Neural progenitor cell (in vitro differentiated cells): ENCODE data around the gene PUSL1. TPM values are rescaled to one million over a fixed set of nuclear protein-coding genes. Genes with fewer than 3 reads are reported as not detected.
A peak's percentile ranks its signal among the peaks of the same experiment; 100 is the strongest.

ENCODE experiments used
- DNase-seq: peaks from one replicate; pipeline ENCODE4 v3.0.0-alpha.2; 2016; ENCODE audit warnings: low spot score
- H2AFZ ChIP-seq: fragments of 200-600 bp; sonication (generic); replicated peaks from 2 replicates; pipeline ENCODE4 v1.6.1; 2016; ENCODE audit warnings: antibody characterized with exemption
- H3F3A ChIP-seq: fragments of 200-600 bp; sonication (generic); 2 replicates; pipeline ENCODE4 v1.6.1; 2016; ENCODE audit warnings: antibody characterized with exemption, low read depth
- H3K27ac ChIP-seq: fragments of 200-600 bp; sonication (generic); 2 replicates; pipeline ENCODE4 v1.5.1; 2016; ENCODE audit warnings: mild to moderate bottlenecking
- H3K27me3 ChIP-seq: fragments of 200-600 bp; sonication (generic); 2 replicates; pipeline ENCODE4 v1.6.1; 2016; ENCODE audit warnings: mild to moderate bottlenecking, moderate library complexity
- H3K36me3 ChIP-seq: fragments of 200-600 bp; sonication (generic); 2 replicates; pipeline ENCODE4 v1.5.1; 2016
- H3K4me1 ChIP-seq: fragments of 200-600 bp; sonication (generic); 2 replicates; pipeline ENCODE4 v1.6.1; 2016; ENCODE audit warnings: mixed run types
- H3K4me2 ChIP-seq: fragments of 200-600 bp; sonication (generic); 2 replicates; pipeline ENCODE4 v1.6.1; 2016
- H3K4me3 ChIP-seq: fragments of 200-600 bp; sonication (generic); 2 replicates; pipeline ENCODE4 v1.5.1; 2016
- H3K79me2 ChIP-seq: fragments of 200-600 bp; sonication (generic); 2 replicates; pipeline ENCODE4 v1.6.1; 2016; ENCODE audit warnings: low read depth
- H3K9ac ChIP-seq: fragments of 200-600 bp; sonication (generic); 2 replicates; pipeline ENCODE4 v1.6.1; 2016
- H3K9me3 ChIP-seq: fragments of 200-600 bp; sonication (generic); 2 replicates; pipeline ENCODE4 v1.5.1; 2016; ENCODE audit warnings: low read depth
- H4K20me1 ChIP-seq: fragments of 200-600 bp; sonication (generic); 2 replicates; pipeline ENCODE4 v1.6.1; 2016; ENCODE audit warnings: low read depth
- H3K27ac Mint-ChIP-seq: 3 replicates; pipeline ENCODE4 v1.8.0; 2021; ENCODE audit warnings: mixed read lengths
- H3K27me3 Mint-ChIP-seq: 2 replicates; pipeline ENCODE4 v1.8.0; 2022; ENCODE audit warnings: low read depth, mild to moderate bottlenecking, inconsistent platforms, moderate library complexity, mixed read lengths; ENCODE audit not compliant: insufficient read depth
- H3K36me3 Mint-ChIP-seq: 3 replicates; pipeline ENCODE4 v1.8.0; 2021; ENCODE audit warnings: mixed read lengths
- H3K4me1 Mint-ChIP-seq: 3 replicates; pipeline ENCODE4 v1.8.0; 2021; ENCODE audit warnings: mixed read lengths
- H3K4me3 Mint-ChIP-seq: 3 replicates; pipeline ENCODE4 v1.8.0; 2021; ENCODE audit warnings: mild to moderate bottlenecking, moderate library complexity, mixed read lengths
- H3K9me3 Mint-ChIP-seq: 3 replicates; pipeline ENCODE4 v1.8.0; 2020; ENCODE audit warnings: mixed read lengths
- CTCF ChIP-seq: fragments of 200-600 bp; sonication (generic); IDR thresholded peaks from 2 replicates; pipeline ENCODE4 v1.5.1; 2017; ENCODE audit warnings: antibody characterized with exemption, mild to moderate bottlenecking
- EZH2 ChIP-seq: fragments of 200-600 bp; sonication (generic); IDR thresholded peaks from 2 replicates; pipeline ENCODE4 v1.6.1; 2017; ENCODE audit warnings: antibody characterized with exemption, mild to moderate bottlenecking, moderate library complexity
- EZH2phosphoT487 ChIP-seq: fragments of 200-600 bp; sonication (generic); IDR thresholded peaks from 2 replicates; pipeline ENCODE4 v1.6.1; 2017; ENCODE audit warnings: antibody characterized with exemption
- total RNA-seq: library from RNA; depleted of rRNA; stranded (reverse); fragments of >200 nt; gene quantifications from 2 replicates; pipeline ENCODE4 v1.2.3, GENCODE V29; 2015; ENCODE audit warnings: low replicate concordance

The PUSL1 gene
- total RNA-seq, 1 donor from 2014 or later: 3.7 TPM

- peaks cover 18% of the 10 kb centered on the region for H3K4me1 Mint-ChIP-seq
- peaks cover 4% of the 10 kb centered on the region for H3K27me3 Mint-ChIP-seq
- peaks cover 37% of the 10 kb centered on the region for H3K4me1 ChIP-seq
- peaks cover 56% of the 10 kb centered on the region for H4K20me1 ChIP-seq
- H3F3A ChIP-seq: peaks cover 24% of the 10 kb centered on the region
- TF ChIP-seq CTCF (no peak), EZH2phosphoT487 (no peak), EZH2 (no peak)
- peaks cover 10% of the 10 kb centered on the region for H3K27me3 ChIP-seq
- no peak overlapping the region for H3K9ac ChIP-seq
- no peaks in the 10 kb centered on the region for H3K36me3 Mint-ChIP-seq
- peak overlapping the region; percentile 94 for H3K4me3 Mint-ChIP-seq
- peak overlapping the region; percentile 64 for H3K4me2 ChIP-seq
- peaks cover 5% of the 10 kb centered on the region for H3K79me2 ChIP-seq
- H3K4me3 ChIP-seq: no peak overlapping the region
- H3K27ac Mint-ChIP-seq: no peak overlapping the region
- no peaks in the 10 kb centered on the region for H3K36me3 ChIP-seq
- no peak overlapping the region for H3K27ac ChIP-seq
- H3K9me3 Mint-ChIP-seq: no peaks in the 10 kb centered on the region
- H3K9me3 ChIP-seq: no peaks in the 10 kb centered on the region
- H2AFZ ChIP-seq: no peak overlapping the region
- peak; percentile 44 for DNase-seq
Measured at GRCh38 chr1:1305300-1306069, 2.9 kb upstream of the PUSL1 start.

- Histone ChIP-seq H3K9me3 (no peaks in the 10 kb centered on the region), H3K36me3 (no peaks in the 10 kb centered on the region), H4K20me1 (peaks cover 50% of the 10 kb centered on the region), H3F3A (peaks cover 24% of the 10 kb centered on the region), H3K4me2 (peak overlapping the region; percentile 100), H3K9ac (no peak overlapping the region), H3K27me3 (peaks cover 10% of the 10 kb centered on the region), H3K79me2 (peaks cover 5% of the 10 kb centered on the region), H3K4me3 (peak overlapping the region; percentile 71), H3K27ac (no peak overlapping the region), H2AFZ (no peak overlapping the region), H3K4me1 (peaks cover 37% of the 10 kb centered on the region)
- Mint-ChIP-seq H3K4me3 (peak overlapping the region; percentile 94), H3K27ac (no peak overlapping the region), H3K9me3 (no peaks in the 10 kb centered on the region), H3K36me3 (no peaks in the 10 kb centered on the region), H3K4me1 (peaks cover 18% of the 10 kb centered on the region), H3K27me3 (peaks cover 4% of the 10 kb centered on the region)
- no peak for DNase-seq
- no peak for TF ChIP-seq EZH2
- no peak for TF ChIP-seq EZH2phosphoT487
- peak; percentile 25 for TF ChIP-seq CTCF
Measured at GRCh38 chr1:1306070-1306660, 2.2 kb upstream of the PUSL1 start.

DNA sequence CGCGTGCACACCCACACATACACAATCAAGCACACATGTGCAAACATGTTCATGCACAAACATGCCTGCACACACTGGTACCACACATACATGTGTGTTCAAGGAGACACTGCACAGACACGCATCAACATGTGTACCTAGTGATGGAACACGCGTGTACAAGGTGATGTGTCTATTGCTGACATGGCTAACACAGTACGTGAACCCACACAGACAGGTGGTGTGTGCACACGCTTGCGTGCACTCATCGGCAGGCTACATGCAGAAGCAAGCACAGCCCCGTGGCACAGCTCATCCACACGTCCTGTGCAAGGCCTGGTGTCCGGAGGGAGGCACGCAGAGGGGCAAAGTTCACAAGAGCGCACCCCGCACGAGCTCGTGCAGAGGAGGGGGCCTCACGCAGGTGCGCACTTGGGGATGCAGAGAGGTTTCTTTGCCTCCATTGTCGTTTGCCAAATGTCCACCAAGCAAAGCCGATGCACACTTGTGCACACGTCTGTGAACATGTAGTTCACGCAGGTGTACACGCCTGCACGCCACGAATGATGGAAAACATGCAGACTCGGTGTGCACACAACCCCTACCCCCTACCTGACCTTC, 1.6 kb upstream of the PUSL1 start:
- no peak overlapping the region for H3K27ac ChIP-seq
- no peaks in the 10 kb centered on the region for H3K9me3 Mint-ChIP-seq
- H3K9ac ChIP-seq: no peak overlapping the region

More for the DNA sequence above, 1.6 kb upstream of the PUSL1 start:
- Histone ChIP-seq H3K79me2 (peaks cover 5% of the 10 kb centered on the region), H3K4me1 (peaks cover 37% of the 10 kb centered on the region), H3K4me3 (peak overlapping the region; percentile 71), H3K9me3 (no peaks in the 10 kb centered on the region), H3K36me3 (no peaks in the 10 kb centered on the region), H3K4me2 (peak overlapping the region; percentile 100), H4K20me1 (peaks cover 51% of the 10 kb centered on the region), H3F3A (peaks cover 24% of the 10 kb centered on the region), H3K27me3 (peaks cover 10% of the 10 kb centered on the region), H2AFZ (no peak overlapping the region)
- no peak for DNase-seq
- Mint-ChIP-seq H3K27me3 (peaks cover 4% of the 10 kb centered on the region), H3K27ac (no peak overlapping the region), H3K4me1 (peaks cover 18% of the 10 kb centered on the region), H3K36me3 (no peaks in the 10 kb centered on the region), H3K4me3 (peak overlapping the region; percentile 94)
- TF ChIP-seq CTCF (no peak), EZH2phosphoT487 (no peak), EZH2 (no peak)
